ENCODE results near the gene CREG2.
"Not testable (repeated sequence)": the region's sequence is repeated elsewhere in the genome, so short reads cannot be mapped to it uniquely, and the experiment has no call there.

Gene CREG2

GRCh38 chr2:101325425-101325824 lies 61.9 kb downstream of the CREG2 start:
- TF ChIP-seq EZH2phosphoT487 (IDR thresholded peaks at IDR 0.05; ENCODE audit: low read depth) (no peak), CTCF (IDR thresholded peaks at IDR 0.05; ENCODE audit: low read depth, low read length) (no peak)
- Histone ChIP-seq H3K27ac (ENCODE audit: low read length) (no peak overlapping the region), H3K79me2 (ENCODE audit: low read length) (no peaks in the 10 kb centered on the region), H3K9ac (ENCODE audit: low read length) (no peak overlapping the region), H3K4me1 (ENCODE audit: low read length) (peaks cover 11% of the 10 kb centered on the region), H3K4me3 (ENCODE audit: low read length) (no peak overlapping the region), H3K36me3 (replicated peaks; ENCODE audit: low read depth, low read length) (no peaks in the 10 kb centered on the region), H2AFZ (ENCODE audit: low read depth, low read length) (no peak overlapping the region), H3K27me3 (ENCODE audit: low read depth, low read length) (no peaks in the 10 kb centered on the region), H4K20me1 (ENCODE audit: insufficient read depth, low read length) (no peaks in the 10 kb centered on the region), H3K4me2 (ENCODE audit: low read length) (no peak overlapping the region), H3K9me3 (ENCODE audit: insufficient read depth, low read length) (peaks cover 6% of the 10 kb centered on the region; the same call in 1 of the 2 replicates)

DNA sequence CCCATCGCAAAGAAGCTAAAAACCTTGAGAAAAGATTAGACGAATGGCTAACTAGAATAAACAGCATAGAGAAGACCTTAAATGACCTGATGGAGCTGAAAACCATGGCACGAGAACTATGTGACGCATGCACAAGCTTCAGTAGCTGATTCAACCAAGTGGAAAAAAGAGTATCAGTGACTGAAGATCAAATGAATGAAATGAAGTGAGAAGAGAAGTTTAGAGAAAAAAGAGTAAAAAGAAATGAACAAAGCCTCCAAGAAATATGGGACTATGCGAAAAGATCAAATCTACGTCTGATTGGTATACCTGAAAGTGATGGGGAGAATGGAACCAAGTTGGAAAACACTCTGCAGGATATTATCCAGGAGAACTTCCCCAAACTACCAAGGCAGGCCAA lies 70.7 kb downstream of the CREG2 start:
- H3K4me2 ChIP-seq (ENCODE audit: low read length); H3K27me3 ChIP-seq (ENCODE audit: low read depth, low read length); H3K9me3 ChIP-seq (ENCODE audit: insufficient read depth, low read length); H3K27ac ChIP-seq (ENCODE audit: low read length); H3K9ac ChIP-seq (ENCODE audit: low read length); H4K20me1 ChIP-seq (ENCODE audit: insufficient read depth, low read length); H3K4me3 ChIP-seq (ENCODE audit: low read length); H3K79me2 ChIP-seq (ENCODE audit: low read length); H3K36me3 ChIP-seq (replicated peaks; ENCODE audit: low read depth, low read length); H2AFZ ChIP-seq (ENCODE audit: low read depth, low read length); H3K4me1 ChIP-seq (ENCODE audit: low read length): not testable (repeated sequence)

GRCh38 chr2:101311696-101312017 lies 75.6 kb downstream of the CREG2 start:
- H4K20me1 ChIP-seq (ENCODE audit: insufficient read depth, low read length): no peaks in the 10 kb centered on the region
- H3K9me3 ChIP-seq (ENCODE audit: insufficient read depth, low read length): no peaks in the 10 kb centered on the region
- no peak overlapping the region for H3K27ac ChIP-seq (ENCODE audit: low read length)
- H3K4me2 ChIP-seq (ENCODE audit: low read length): no peak overlapping the region
- TF ChIP-seq CTCF (IDR thresholded peaks at IDR 0.05; ENCODE audit: low read depth, low read length): no peak
- TF ChIP-seq EZH2phosphoT487 (IDR thresholded peaks at IDR 0.05; ENCODE audit: low read depth): no peak
- H3K27me3 ChIP-seq (ENCODE audit: low read depth, low read length): no peaks in the 10 kb centered on the region
- H3K79me2 ChIP-seq (ENCODE audit: low read length): no peaks in the 10 kb centered on the region
- peaks cover 16% of the 10 kb centered on the region for H3K4me1 ChIP-seq (ENCODE audit: low read length)
- H2AFZ ChIP-seq (ENCODE audit: low read depth, low read length): no peak overlapping the region
- no peak overlapping the region for H3K9ac ChIP-seq (ENCODE audit: low read length)
- H3K4me3 ChIP-seq (ENCODE audit: low read length): no peak overlapping the region
- no peaks in the 10 kb centered on the region for H3K36me3 ChIP-seq (replicated peaks; ENCODE audit: low read depth, low read length)

GRCh38 chr2:101310834-101311695 lies 76.2 kb downstream of the CREG2 start:
- Histone ChIP-seq H3K4me3 (ENCODE audit: low read length) (no peak overlapping the region), H3K27me3 (ENCODE audit: low read depth, low read length) (no peaks in the 10 kb centered on the region), H3K4me1 (ENCODE audit: low read length) (peaks cover 22% of the 10 kb centered on the region), H4K20me1 (ENCODE audit: insufficient read depth, low read length) (no peaks in the 10 kb centered on the region), H3K79me2 (ENCODE audit: low read length) (no peaks in the 10 kb centered on the region), H3K9ac (ENCODE audit: low read length) (no peak overlapping the region), H3K4me2 (ENCODE audit: low read length) (no peak overlapping the region), H2AFZ (ENCODE audit: low read depth, low read length) (no peak overlapping the region), H3K36me3 (replicated peaks; ENCODE audit: low read depth, low read length) (no peaks in the 10 kb centered on the region), H3K27ac (ENCODE audit: low read length) (no peak overlapping the region), H3K9me3 (ENCODE audit: insufficient read depth, low read length) (no peaks in the 10 kb centered on the region)
- TF ChIP-seq EZH2phosphoT487 (IDR thresholded peaks at IDR 0.05; ENCODE audit: low read depth) (no peak), CTCF (IDR thresholded peaks at IDR 0.05; ENCODE audit: low read depth, low read length) (no peak)
